Peyer's patch (tissue), 4 donors: ENCODE data around the gene PDCD6IP.

Experiments used
- POLR2A ChIP-seq, 2 donors: fragments of 450-650 bp; IDR thresholded peaks; one replicate each; pipeline ENCODE4 v1.5.1; 2017; ENCODE audit warnings: antibody characterized with exemption in 2 of 2, mild to moderate bottlenecking in 2 of 2, moderate library complexity in 2 of 2
- TF ChIP-seq, protein P1 (sequence below), 6 experiments: fragments of 450-650 bp in 4 of 6; fragments of 200-600 bp in 2 of 6; sonication (generic) in 1 of 6; IDR thresholded peaks; one replicate each; pipeline ENCODE4 v1.5.1; 2017 to 2019; ENCODE audit warnings: antibody characterized with exemption in 6 of 6, mild to moderate bottlenecking in 3 of 6, moderate library complexity in 1 of 6

DNA sequence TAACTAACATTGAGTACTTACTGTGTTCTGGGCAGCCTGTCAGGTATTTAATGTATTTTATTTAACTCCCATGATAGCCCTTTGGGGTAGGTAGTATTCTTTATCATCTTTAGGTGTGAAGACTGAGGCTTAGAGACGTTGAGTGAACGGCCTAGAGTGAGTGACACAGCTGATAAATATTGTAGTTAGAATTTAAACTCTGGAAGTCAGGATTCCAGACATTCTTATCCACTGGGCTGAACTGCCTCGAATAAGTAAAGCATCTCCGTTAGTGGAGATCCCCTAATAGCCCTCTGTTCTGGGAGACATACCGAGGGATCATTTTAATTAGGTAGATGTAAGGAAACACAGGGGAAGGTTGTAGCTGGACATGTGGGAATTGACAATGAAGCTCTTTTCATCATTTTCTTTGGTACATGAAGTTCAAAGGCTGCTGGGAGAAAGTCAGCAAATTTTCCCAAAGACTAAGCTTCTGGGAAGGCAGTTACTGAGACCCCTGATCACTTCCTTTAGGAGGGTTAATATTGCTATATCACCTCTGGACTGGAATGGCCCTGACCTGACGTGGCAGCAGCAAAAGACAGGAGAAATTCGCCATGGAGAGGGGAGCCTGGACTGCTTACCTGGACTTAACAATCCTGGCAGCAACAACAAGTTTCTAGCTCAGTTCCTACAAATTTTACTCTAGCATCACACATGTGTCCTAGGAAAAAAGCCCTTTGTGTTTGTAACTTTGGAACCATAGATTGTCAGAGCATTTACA is 11.7 kb upstream of the PDCD6IP start:
- TF ChIP-seq, protein P1, sequence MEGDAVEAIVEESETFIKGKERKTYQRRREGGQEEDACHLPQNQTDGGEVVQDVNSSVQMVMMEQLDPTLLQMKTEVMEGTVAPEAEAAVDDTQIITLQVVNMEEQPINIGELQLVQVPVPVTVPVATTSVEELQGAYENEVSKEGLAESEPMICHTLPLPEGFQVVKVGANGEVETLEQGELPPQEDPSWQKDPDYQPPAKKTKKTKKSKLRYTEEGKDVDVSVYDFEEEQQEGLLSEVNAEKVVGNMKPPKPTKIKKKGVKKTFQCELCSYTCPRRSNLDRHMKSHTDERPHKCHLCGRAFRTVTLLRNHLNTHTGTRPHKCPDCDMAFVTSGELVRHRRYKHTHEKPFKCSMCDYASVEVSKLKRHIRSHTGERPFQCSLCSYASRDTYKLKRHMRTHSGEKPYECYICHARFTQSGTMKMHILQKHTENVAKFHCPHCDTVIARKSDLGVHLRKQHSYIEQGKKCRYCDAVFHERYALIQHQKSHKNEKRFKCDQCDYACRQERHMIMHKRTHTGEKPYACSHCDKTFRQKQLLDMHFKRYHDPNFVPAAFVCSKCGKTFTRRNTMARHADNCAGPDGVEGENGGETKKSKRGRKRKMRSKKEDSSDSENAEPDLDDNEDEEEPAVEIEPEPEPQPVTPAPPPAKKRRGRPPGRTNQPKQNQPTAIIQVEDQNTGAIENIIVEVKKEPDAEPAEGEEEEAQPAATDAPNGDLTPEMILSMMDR (IDR thresholded peaks at IDR 0.05): no peak
- TF ChIP-seq POLR2A (IDR thresholded peaks at IDR 0.05): no peak
